NCI-H1417 (cell line): ENCODE measurements around the gene TTI1.

ENCODE experiments used
- DNase-seq, 3 experiments: peaks; one replicate each; lab custom pipeline; 2025; lab: John Stamatoyannopoulos, UW

Gene TTI1

DNA sequence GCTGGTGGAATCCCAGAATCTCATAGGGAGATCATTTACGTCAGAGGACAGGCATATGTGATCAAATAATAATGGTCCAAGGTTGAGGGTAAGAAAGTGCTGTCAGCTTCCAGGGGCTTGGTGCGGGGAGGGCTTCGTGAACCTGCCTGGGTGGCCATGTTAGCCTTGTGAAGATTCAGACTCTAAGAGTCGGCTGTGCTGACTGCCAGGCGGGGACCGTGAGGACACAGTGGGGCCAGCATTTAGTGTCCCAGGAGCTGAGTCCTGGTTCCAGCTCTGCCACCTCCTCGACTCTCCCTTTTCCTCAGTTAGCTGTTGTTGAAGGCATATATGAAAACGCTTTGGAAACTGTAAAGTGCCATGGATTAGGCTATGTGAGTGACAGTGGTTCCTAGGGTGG is 96.8 kb downstream of the TTI1 start:
- no peak for DNase-seq

- DNase-seq, result no peak
These were observed 97.2 kb downstream of the TTI1 start for GRCh38 chr20:37936041-37936440.

DNA sequence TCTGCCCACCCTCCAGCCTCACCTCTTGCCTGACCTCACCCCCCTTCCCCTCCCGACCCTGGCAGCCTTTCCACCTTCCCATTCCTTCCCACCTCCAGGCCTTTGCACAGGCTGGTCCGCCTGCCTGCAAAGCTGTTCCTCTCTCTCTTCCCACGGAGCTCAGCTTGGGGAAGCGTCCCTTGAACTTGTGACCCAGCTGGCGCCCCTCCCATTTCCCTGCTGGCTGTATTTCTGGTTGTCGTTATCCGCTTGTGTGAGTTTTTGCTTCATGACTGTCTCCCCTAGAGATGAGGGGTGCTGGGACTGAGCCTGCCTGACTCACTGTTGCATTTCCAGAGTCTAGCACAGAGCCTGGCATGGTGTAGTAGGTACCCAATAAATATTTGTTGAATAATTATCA is 97.8 kb downstream of the TTI1 start:
- no peak for DNase-seq

GRCh38 chr20:37934634-37935375 is 98.5 kb downstream of the TTI1 start:
- DNase-seq, result no peak

GRCh38 chr20:37933786-37934633 is 99.2 kb downstream of the TTI1 start:
- DNase-seq, result no peak
